GM19463 (cell line): ENCODE data around the gene STAC3.

Experiments used
- ATAC-seq: cut with Tn5 transposase; IDR thresholded peaks from one replicate; pipeline ENCODE4 v1.9.1; 2021; ENCODE audit warnings: mild to moderate bottlenecking, moderate library complexity; ENCODE audit not compliant: unreplicated experiment

STAC3 gene

DNA sequence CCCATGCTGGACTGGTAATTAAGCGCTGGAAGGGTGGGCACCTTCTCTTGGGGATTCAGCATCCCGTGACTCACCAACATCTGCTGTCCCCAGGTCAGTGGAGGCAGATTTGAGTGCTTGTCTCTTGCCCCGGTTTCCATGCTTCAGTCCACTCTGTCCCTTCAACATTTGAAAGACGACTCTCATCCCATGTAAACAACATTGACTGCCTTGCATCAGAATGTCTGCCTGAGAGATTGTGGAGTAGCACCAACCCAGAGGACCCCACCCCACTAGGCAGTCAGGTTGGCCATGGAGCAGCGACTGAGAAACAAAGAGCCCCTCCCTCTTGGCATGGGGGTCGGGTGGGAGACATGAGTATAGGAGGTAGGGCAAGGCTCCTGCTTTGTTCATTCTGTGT is 4.9 kb upstream of the STAC3 start:
- no peak for ATAC-seq

DNA sequence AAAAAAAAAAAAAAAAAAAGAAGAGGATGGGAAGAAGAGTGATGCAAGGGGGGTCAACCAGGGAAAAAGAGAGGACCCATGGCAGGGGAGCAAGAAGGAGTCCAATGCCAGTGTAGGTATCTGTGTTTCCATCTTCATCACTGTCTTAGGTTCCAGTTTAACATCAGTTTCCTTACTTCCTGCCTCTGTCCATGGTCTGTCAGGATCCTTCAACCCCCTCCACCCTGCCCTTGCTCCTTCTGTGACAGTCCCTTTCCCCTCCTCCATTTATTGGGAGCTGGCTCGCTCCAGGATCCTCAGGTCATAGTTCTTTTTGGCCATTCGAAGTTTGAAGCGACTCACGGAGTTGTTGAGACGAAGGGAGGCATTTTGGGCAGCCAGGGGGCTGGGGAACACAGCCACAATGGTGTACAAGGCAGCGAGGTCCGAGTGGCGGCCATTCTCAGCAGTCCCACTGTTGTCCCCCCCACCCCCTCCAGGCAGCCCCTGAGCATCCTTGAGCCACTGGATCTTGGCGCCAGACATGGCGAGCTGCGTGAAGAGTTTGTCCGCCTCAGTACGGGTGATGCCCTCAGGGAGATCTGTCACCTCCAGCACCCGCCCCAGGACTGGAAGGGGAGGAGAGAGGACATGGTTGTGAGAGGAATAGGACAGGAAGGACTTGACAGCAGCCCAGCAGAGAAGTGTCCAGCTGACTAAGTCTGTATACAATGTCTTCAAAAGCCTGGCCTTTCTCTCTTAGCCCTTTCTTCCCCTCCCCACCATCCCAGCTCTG is 3.7 kb upstream of the STAC3 start:
- ATAC-seq = no peak

DNA sequence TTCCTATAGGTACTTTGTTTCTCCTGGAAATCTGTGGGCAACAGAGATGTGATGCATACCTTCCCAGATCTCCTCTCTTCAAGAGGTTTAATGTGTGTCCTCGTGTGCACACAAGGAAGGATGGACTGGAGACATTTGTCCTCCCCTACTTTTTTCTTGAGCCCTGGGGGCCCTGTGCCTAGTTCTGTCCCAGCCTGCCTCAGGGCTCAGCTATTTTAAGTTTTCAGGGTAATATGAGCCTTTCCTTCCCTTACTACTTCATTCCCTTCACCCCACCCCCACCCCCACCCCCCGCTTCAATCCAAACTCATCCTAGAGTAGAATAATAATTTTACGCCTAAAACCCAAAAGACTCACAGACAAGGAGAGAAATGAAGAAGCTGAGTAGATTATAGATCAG is 446 bp downstream of the STAC3 start:
- ATAC-seq = no peak

DNA sequence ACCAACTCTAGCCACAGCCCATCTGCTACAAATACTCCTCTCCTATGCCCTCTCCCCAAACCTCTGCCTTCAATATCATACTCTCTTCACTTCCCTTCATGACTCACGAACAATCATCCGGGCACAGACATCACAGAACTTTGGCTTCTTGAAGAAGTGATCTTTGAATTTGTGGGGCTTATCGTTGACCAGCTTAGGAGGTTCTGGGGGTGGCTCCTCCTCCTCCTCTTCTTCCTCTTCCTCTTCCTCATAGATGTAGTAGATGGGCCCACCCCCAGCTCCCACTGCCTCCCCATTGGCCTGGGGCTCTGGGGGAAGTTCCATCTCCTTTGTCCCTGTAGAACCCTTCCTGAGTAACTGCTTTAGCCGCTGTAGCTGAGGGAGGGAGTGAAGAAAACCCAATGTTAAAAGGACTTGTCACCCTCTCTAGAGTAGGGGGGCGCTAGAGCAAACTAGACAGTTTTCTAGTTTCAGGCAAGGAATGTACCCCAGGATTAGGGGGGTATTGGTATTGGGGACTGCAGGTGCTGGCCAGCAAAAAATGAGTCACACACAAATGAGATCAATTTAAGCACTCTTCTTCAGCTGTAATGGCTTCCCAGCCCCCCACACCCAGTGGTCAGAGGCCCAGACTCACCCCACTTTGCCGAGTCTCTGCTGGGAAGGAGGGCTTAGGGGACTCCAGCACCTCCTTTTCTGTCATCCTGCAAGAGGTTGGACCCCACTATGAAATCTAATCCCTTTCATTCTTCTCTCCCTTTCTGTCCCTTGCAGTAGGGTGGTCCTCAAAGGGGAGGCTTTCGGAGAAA is 1.8 kb downstream of the STAC3 start:
- no peak for ATAC-seq

DNA sequence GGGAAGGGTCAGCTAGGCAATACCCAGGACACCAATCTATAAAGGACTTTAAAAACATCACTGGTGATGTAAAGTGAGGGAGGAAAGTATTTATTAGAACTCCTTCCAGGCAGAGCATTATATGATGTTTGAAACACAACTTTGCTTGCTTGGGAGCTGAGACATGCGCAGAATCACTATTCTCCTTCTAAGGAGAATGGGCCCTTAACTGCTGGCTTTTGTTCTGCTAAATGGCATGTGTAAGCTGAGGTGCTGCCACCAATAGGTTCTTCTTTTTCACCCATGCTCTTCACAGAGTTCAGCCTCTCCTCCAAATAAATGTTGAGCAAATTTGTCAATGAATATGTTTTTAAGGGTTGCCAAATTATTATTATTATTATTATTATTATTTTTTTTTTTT is 3.9 kb downstream of the STAC3 start:
- no peak for ATAC-seq

DNA sequence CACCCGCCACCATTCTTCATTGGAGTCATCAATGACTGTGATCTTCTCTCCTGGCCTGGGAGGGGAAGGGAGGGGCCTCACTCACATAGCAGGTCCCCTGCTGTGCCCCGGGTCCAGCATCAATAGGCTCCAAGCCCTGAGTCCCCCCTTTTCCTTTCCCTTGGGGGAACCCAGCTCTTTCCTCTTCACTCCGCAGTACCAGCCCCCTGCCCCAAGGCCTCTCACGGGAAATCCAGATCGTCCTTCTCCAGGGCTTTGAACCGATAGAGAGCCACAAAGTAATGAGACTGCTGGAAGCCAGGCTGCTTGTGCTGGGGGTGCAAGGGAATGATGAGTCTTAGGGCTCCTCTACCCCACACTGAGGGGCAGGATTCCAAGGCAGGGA is 6.7 kb downstream of the STAC3 start:
- no peak for ATAC-seq

DNA sequence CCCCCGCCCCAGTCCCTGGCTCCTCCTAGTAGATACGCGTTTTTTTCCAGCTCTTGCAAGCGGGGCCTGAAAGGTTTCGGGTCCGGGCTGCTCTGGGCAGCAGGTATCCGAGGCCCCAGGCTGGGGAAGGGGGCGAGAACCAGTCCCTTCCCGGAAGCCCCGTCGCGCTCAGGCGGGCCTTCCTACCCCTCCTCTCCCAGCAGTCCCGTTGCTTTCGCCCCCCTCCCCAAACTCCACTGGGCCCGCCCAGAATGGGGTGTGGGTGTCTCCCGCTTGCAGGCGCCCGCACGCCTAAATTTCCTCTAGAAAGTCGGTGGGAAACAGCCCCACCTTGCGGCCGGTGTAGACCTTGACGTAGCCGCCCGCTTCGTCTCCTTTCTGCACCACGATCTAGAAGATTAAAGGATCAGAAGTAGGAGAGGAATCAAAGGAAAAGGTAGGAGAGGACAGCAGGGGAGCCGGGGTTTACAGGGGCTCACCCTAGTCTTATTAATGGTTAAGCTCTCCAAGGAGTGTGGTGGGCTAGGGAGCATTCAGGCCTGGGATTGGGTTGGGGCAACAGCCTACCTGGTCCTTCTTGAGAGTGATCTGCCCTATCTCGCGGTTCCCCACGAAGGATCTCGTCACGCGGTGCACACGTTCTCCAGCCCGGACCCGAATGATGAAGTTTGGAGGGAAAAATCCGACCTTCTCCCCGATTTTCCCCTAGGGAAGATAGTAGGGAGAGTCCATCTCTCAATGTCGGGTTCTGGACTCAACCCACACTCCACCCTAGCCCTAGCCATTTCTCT is 7.3 kb downstream of the STAC3 start:
- no peak for ATAC-seq

DNA sequence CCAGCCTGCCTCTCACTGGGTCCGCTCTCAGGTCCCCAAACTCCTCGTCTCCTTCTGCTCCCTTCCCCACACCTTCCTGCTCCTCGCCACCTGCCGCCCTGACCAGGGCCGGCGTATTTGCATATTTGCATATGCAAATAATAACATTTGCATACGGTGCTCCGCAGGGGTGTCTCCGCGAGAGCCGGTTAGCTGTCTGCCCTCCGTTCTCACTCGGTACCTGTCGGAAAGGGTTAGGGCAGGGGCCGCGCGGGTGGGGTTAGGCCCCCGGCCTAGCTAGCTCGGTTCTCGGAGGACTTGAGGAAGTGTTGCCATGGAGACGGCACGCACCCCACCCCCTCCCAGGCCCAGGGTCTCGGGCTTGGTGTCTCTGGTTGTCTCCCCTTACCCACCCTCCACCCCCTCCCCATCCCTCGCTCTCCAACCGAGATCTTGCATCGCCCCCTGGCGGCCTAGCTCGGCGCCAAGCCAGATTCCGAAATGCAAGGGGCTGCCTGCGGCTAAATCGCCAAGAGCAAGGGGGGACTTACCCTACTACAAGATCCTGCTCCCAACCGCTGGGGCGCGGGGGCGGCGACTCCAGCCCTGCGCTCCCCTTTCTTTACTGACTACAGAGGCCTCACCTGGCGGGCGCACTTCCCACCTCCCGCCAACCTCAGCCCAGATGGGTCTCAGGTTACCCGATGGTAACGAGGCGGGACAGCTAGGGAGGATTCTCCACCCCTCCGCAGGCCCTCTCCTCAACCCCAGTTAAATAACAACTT is 8.1 kb downstream of the STAC3 start:
- peak; percentile 29 for ATAC-seq

DNA sequence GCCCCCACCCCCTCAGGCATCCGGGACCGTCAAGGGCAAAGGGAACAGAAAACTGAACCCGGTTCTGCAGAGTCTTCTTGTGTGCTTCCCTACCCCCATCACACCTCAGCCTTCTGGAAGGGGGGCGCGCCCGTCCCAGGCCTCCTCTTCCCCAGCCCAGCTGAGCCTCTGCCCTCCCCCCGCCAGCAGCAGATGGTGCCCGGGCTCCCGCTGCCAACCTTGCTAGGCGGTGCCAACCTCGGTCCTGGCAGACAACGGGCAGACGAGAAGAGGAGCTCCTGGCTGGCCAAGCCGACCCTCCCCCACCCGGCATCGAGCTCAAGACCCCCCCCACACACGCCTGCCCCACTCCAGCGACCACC is 8.7 kb downstream of the STAC3 start:
- ATAC-seq = no peak

DNA sequence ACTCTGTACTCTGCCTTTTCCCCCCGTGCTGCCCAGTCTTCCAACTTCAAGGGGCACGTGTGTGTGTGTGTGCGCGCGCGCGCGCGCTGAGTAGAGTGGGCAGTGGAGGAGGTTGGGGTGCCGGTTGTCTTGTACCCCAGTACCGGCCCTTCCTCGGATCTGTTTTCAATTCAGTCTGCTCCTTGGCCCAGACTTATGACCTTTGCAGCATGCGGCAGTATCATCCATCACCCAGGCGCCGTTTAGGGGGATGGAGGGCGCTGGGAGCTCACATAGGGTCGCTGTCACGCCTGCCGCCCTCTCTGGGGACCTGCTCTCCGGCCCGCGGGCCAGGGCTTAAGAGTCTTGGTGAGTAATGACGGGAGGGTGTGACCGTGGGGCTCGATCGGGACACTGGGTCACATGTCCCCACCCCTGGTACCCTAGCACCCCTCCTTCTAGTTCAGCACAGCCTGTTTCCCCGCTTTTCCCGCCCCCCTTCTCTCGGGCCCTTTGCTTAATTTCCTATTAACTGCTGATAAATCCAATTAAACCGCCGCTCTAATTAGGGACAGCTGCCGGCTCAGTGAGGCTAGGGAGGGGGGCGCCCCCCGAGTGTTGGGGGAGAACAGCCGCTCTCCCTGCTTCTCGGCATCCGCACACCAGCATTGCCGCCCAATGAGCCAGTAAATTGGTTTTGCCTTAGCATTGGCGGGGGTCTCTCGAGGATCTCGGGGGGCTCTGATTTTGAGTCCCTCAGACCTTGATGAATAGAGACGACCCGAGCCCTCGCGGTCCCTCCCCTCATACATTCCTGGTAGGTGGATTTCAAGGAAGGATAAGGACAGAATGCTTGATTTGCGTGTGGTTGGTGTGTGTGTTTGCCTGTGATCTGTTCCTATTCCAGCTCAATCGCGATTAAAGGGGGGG is 9.3 kb downstream of the STAC3 start:
- ATAC-seq = no peak

DNA sequence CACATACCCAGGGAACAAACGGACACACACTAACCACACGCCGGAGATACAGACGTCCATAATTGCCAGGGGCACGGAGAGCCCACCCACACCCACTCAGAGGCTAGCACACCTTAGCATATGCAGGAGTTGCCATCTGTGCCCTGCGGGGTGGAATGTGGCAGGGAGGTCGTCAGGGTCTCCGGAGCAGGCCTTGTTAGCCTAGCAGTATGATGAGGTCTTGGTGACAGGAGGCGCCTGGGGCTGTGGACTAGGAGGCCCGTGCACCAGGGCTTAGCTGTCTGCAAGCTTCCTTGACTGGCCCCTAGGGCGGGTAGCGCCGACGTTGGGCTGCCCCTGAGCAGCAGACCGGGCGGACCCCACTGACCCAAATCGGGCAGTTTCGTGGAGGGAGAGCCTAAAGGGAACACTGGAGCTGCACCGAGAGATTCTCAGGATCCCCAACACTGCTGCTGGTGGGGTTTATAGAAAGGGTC is 10.0 kb downstream of the STAC3 start:
- ATAC-seq = no peak

DNA sequence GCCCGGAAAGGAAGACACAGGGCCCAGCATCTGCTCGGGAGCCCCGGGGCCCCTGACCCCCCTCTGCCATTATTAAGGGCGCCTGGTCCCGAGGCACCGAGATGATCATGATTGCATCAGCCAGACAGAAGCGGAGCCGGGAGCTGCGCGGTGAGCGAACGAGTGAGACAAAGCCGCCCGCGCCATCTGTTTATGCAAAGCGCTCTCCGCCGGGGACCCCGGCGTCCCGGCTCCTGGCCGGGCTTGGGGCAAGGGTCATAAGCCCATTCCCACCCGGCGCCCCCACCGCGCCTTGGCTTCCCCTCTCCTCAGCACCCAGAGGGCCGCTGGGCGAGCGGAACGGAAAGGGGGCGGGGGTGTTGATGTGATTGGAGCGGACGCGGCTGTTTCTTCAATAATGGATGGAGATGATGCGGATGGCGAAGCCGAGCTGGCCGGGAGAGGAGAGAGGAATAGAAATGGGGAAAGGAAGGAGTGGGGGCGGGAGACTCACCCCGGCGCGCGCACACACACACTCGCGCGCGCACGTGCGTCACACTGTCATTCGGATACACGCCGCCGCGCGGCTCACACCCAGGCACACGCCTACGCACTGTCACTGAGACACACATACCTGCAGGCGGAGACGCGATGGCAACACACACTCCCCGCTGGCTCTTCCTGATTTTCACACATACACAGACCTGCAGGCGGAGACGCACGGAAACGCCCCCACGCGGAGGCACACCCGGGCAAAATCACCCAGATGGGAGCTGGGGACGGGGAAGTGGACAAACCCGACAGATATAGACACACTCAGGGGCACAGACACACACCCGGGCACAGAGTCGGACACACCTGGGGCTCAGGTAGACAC is 10.7 kb downstream of the STAC3 start:
- no peak for ATAC-seq

DNA sequence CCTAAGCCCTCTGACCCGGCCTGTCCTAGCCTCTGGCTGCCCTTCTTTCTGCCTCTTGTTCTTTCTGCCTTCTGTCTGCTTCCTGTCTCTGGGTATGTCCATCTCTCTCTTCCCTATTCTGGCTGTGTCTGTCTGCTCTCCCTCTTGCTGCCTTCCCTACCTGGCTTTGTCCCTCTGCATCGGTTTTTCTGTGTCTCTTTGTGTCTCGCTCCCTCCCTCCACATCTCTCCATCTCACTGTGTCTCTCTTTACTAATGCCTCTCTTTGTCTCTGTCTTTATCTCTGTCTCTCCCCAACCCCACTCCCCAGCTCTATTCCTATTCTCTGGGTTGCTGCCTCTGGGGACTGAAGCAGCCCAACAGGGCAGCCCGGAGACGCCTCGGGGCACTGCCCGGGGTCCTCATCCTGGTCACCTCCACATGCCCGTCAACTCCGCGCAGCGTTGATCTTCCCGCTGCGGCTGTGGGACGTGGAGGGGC is 11.4 kb downstream of the STAC3 start:
- ATAC-seq = no peak

DNA sequence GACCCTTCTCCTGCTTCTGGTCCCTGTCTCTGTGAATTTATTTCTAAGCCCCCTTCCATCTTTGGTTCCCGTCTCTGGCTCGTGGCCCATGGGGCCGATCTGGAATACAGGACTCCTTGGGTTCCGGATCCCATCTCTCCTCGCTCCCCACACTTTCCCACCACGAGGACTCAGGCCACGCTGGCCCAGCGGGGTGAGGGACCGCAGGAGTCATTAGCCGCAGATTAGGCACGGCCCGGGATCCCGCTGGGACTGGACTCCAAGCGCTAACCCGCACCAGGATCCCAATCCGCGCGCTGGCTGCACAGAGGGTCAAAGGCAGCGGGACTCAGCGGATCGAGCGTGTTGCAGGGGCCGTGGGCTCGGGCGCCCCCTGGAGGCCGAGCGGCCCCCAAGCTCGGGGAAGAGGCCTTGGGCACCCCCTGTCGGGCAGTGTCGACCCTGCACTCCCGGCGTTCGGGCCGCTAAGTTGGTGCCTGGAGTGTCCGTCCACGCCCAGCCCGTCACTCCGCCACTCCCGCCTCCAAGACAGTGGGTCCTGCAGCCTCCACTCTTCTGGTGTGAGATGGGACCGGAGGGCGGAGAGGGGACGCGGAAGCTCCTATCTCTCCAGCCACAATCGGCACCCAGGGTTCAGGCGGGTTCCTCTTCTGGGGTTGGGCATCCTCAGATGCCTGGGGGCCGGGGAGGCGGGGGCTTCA is 12.0 kb downstream of the STAC3 start:
- peak; percentile 54 for ATAC-seq

DNA sequence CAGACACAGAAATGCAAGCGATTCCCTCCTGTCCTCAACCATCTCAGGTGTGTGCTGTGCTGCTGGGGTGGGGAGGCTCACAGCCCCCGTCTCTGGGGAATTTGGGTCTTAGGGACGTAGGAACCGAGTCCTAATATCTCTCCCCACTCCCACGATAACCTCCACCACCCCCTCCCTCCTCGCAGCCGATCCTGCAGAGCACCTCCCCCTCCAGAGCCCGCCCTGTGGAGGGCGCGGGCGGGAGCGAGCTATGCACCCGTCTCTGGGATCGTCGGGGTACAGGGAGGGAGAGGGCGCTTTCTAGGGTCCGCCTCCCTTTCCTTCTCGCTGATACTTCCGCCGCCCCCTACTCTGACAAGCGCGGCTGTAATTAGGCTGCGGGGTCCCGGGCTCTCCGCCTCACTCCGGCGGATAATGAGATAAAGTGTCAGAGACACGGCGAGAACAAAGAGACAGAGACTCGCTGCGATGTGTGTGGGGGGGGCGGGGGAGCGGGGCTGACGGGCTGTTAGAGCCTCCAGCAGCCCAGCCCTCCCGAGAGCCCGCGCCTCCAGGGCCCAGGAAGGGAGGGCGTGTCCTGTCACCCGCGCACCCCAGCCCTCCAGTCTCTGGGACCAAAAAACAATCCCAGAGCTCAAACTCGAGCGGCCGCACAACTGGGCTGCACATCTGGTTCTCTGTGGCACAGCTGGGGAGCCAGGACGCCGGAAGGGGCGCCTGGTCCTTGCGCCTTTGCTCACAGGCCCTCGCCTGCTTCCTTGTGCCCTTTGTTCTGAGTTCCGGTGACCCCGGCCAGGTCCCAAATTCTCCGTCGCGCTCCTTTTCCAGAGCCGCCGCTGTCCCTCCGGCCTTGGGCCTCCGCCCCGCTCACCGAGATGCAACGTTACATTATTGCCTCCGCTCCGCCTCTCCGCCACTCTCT is 12.8 kb downstream of the STAC3 start:
- ATAC-seq = no peak

DNA sequence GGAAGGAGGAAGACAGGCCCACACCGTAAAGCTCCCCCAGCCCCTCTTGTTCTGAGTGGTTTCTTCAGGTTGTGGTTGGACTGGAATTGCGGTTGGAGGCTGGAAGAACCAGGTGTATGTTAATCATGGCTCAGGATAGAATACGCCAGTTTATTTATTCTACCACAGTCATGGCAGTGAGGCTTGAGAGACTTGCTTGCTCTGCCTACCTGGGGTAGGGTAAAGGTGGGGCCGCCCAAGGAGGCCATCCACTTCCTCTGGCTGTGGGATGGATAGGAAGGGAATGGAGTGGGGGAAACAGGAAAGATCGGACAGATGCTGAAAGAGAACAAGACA is 13.4 kb downstream of the STAC3 start:
- ATAC-seq = no peak

DNA sequence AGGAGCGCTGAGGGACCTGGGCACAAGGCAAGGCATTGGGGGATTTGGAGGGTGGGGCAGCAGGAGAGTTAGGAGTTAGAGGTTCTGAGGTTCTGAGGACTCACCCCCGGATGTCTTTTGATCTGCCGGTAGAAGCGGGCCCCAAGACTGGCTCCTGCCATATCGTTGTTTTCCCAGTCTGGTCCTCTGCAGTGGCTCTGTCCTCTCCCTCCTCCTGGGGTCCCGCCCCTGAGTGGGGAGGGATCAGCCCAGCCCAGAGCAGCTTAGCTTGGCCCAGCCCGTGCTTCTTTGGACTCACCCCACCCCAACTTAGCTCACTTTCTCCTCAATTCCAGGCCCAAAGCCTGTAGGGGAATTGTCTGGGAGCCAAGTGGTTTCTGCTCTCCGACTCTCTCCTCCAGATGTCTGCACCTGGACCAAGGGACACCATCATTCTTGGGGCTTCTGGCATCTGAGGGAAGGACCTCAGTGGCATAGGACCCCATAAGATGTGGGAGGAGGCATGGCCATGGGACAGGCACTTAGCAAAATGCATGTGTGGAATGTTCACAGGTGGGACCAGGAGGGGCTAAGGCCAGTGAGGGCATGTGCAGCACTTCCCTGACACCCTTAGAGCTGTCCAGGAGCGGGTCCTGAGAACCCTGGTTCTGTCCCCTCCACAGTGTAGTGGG is 13.9 kb downstream of the STAC3 start:
- no peak for ATAC-seq
